ENCODE results near the gene AGAP3.

- TF ChIP-seq CTCF (IDR thresholded peaks at IDR 0.05) = no peak
- no peak for TF ChIP-seq POLR2A (IDR thresholded peaks at IDR 0.05)
Observed at GRCh38 chr7:151093748-151094147, 7.5 kb downstream of the AGAP3 start.
